Thyroid gland (tissue), 4 donors: ENCODE data around the gene WDR90. TPM values are rescaled to one million over a fixed set of nuclear protein-coding genes. Genes with fewer than 3 reads are reported as not detected.

Experiments
- DNase-seq, 2 donors: peaks; one replicate each; pipeline ENCODE4 v3.0.0-alpha.2; 2019
- H3K27ac ChIP-seq, 3 donors: fragments of 200-600 bp; sonication (generic); 1 replicate in 2 of 3; 2 replicates in 1 of 3; pipeline ENCODE4 v1.5.1; 2016 to 2019; ENCODE audit warnings: mild to moderate bottlenecking in 1 of 3, moderate library complexity in 1 of 3
- H3K27me3 ChIP-seq: fragments of 200-600 bp; sonication (generic); one replicate; pipeline ENCODE4 v1.5.1; 2019
- H3K36me3 ChIP-seq, 2 donors: fragments of 200-600 bp; sonication (generic); one replicate each; pipeline ENCODE4 v1.5.1; 2016 to 2019
- H3K4me1 ChIP-seq, 2 donors: fragments of 200-600 bp; sonication (generic); one replicate each; pipeline ENCODE4 v1.5.1; 2017 to 2019
- H3K4me3 ChIP-seq, 3 donors: fragments of 200-600 bp; sonication (generic); replicated peaks in 1 of 3; 1 replicate in 2 of 3; 2 replicates in 1 of 3; pipeline ENCODE4 v1.5.1; 2016; ENCODE audit warnings: mild to moderate bottlenecking in 1 of 3
- H3K9me3 ChIP-seq: fragments of 200-600 bp; sonication (generic); one replicate; pipeline ENCODE4 v1.5.1; 2017
- CTCF ChIP-seq, 6 experiments: fragments of 200-600 bp in 3 of 6; fragments of 450-650 bp in 3 of 6; sonication (generic) in 3 of 6; IDR thresholded peaks; one replicate each; pipeline ENCODE4 v1.5.1; 2016 to 2019; ENCODE audit warnings: antibody characterized with exemption in 6 of 6, mild to moderate bottlenecking in 2 of 6, inconsistent platforms in 1 of 6, moderate library complexity in 1 of 6
- POLR2A ChIP-seq, 2 donors: fragments of 450-650 bp; IDR thresholded peaks; one replicate each; pipeline ENCODE4 v1.6.1; 2017; ENCODE audit warnings: antibody characterized with exemption in 2 of 2, mild to moderate bottlenecking in 2 of 2, moderate library complexity in 1 of 2
- WGBS, 2 donors: methylation state at CpG; one replicate each; pipeline ENCODE4 v1.1.5; 2017; 5-methylcytosine and 5-hydroxymethylcytosine counted together
- intact Hi-C: fragments of 100-400 bp; cut with DNase I; formaldehyde crosslinking; loops from one replicate; pipeline ENCODE4 v1.15.1; 2023
- total RNA-seq, 4 donors: library from RNA; depleted of rRNA; stranded (reverse); fragments of >200 nt; gene quantifications; one replicate each; pipeline ENCODE4 v1.2.3, GENCODE V29; 2016

WDR90 gene
- total RNA-seq, 4 donors from 2014 or later, result 23.6 to 56.0 (median 34.3) TPM

DNA sequence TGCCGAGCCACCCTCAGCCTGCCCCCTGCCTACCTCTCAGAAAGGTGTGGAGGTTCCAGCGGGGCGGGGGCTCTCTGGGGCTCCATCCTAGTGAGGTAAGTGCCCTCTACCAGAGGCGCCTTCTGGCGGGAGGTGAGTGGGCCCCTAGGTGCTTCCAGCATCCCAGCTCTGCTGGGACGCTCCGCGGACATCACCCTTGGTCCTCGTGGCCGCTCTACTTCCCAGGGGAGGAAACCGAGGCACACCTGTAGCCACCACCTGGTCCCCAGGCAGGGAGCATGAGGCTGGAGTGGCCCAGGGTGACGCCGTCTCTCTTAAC is 6.2 kb upstream of the WDR90 start:
- no peak for DNase-seq
- Histone ChIP-seq H3K36me3 (no peaks in the 10 kb centered on the region), H3K9me3 (no peaks in the 10 kb centered on the region), H3K4me3 (peak overlapping the region in 2 of 3 donors; percentile 64 to 93), H3K27ac (peak overlapping the region; percentile 25 to 86 (median 54)), H3K27me3 (no peaks in the 10 kb centered on the region), H3K4me1 (peaks cover 43 to 63% of the 10 kb centered on the region in 2 donors)
- WGBS, 2 donors, result 71 to 84% methylated on average over 3 to 8 of the region's 13 CpGs
- intact Hi-C loops, result no loop called here
- TF ChIP-seq CTCF (IDR thresholded peaks at IDR 0.05), result no peak
- TF ChIP-seq POLR2A (IDR thresholded peaks at IDR 0.05), result no peak

- Histone ChIP-seq H3K27me3 (no peaks in the 10 kb centered on the region), H3K27ac (no peak overlapping the region), H3K36me3 (no peaks in the 10 kb centered on the region), H3K4me3 (no peak overlapping the region), H3K9me3 (no peaks in the 10 kb centered on the region), H3K4me1 (peaks cover 51 to 68% of the 10 kb centered on the region in 2 donors)
- intact Hi-C loops, result no loop called here
- TF ChIP-seq POLR2A (IDR thresholded peaks at IDR 0.05) (no peak), CTCF (IDR thresholded peaks at IDR 0.05) (no peak)
- WGBS, 2 donors, result 93 to 98% methylated on average over 12 of the region's 12 CpGs
- DNase-seq, result no peak
Measured at GRCh38 chr16:644556-644955, 4.6 kb upstream of the WDR90 start.

GRCh38 chr16:645852-646678 is 3.1 kb upstream of the WDR90 start:
- WGBS, 2 donors, result 62 to 68% methylated on average over 30 of the region's 32 CpGs
- H3K27ac ChIP-seq, result peak overlapping the region; percentile 28 to 92 (median 61)
- H3K4me1 ChIP-seq, result peaks cover 56 to 71% of the 10 kb centered on the region in 2 donors

DNA sequence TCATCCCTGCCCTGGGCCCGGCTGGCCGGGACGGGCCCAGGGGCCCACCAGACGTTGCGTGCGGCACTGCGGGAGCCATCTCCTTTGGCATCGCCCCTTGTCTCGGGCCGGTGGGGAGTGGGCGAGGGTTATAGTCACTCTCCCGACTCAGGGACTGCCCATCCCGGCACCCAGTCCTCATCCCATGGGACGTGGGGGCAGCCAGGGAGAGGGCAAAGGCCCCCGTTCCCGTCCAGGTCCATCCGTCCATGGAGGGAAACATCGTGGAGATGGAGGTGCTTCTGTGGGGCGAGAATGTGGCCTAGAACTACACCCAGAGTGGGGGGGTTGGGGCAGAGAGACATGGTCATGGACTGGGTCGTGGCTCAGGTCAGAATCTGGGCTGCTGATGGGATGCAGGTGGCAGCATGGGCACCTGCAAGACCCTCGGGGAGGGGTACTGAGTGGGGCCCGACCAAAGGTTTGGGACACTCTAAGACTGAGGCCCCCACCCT is 2.4 kb upstream of the WDR90 start:
- Histone ChIP-seq H3K27me3 (no peaks in the 10 kb centered on the region), H3K36me3 (no peaks in the 10 kb centered on the region), H3K4me3 (no peak overlapping the region), H3K4me1 (peaks cover 51 to 67% of the 10 kb centered on the region in 2 donors), H3K9me3 (no peaks in the 10 kb centered on the region), H3K27ac (peak overlapping the region in 2 of 3 donors; percentile 61 to 92)
- TF ChIP-seq POLR2A (IDR thresholded peaks at IDR 0.05) (no peak), CTCF (IDR thresholded peaks at IDR 0.05) (no peak)
- 82 to 94% methylated on average over 17 to 22 of the region's 22 CpGs for WGBS, 2 donors
- intact Hi-C loops, result no loop called here
- DNase-seq, result no peak

More at GRCh38 chr16:645852-646678, 3.1 kb upstream of the WDR90 start:
- Histone ChIP-seq H3K4me3 (no peak overlapping the region), H3K9me3 (no peaks in the 10 kb centered on the region), H3K36me3 (no peaks in the 10 kb centered on the region), H3K27me3 (no peaks in the 10 kb centered on the region)
- no peak for TF ChIP-seq CTCF (IDR thresholded peaks at IDR 0.05)
- TF ChIP-seq POLR2A (IDR thresholded peaks at IDR 0.05), result no peak
- peak; percentile 84 to 90 for DNase-seq
- intact Hi-C loops, result no loop called here
